ENCODE data around the gene ARHGEF37.

Gene ARHGEF37

DNA sequence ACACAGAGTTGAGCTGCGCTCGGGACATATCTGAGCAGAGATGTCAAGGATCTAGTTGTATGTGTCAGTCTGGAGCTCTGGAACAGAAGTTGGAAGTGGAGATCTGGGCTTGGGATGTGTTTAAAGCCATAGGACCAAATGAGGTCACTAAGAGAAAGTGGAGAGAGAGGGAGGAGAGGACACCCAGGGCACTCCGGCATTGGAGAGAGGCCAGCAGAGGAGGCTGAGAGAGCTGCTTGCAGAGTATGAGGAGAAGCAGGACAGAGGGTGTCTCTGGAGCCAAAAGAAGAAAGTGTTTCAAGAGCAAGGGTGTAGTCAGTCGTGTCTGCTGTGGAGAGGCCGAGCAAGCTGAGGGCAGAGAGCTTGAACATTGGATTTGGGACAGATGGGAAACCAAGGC, 34.7 kb downstream of the ARHGEF37 start:
- intact Hi-C loops (cut with micrococcal nuclease): no loop called here
- H3K4me3 Mint-ChIP-seq: no peak overlapping the region
- H3K27me3 Mint-ChIP-seq: no peaks in the 10 kb centered on the region
- no peaks in the 10 kb centered on the region for H3K4me1 Mint-ChIP-seq (ENCODE audit: low read depth)
- H3K9me3 Mint-ChIP-seq: no peaks in the 10 kb centered on the region
- H3K36me3 Mint-ChIP-seq (ENCODE audit: low read depth): no peaks in the 10 kb centered on the region
- no peak overlapping the region for H3K27ac Mint-ChIP-seq

- no peak overlapping the region for H3K4me3 Mint-ChIP-seq
- H3K27me3 Mint-ChIP-seq: no peaks in the 10 kb centered on the region
- no peaks in the 10 kb centered on the region for H3K4me1 Mint-ChIP-seq (ENCODE audit: low read depth)
- intact Hi-C loops (cut with micrococcal nuclease): no loop called here
- no peaks in the 10 kb centered on the region for H3K36me3 Mint-ChIP-seq (ENCODE audit: low read depth)
- no peak overlapping the region for H3K27ac Mint-ChIP-seq
- no peaks in the 10 kb centered on the region for H3K9me3 Mint-ChIP-seq
These were observed 35.5 kb downstream of the ARHGEF37 start for GRCh38 chr5:149616727-149617285.

- Mint-ChIP-seq H3K9me3 (no peaks in the 10 kb centered on the region), H3K27ac (no peak overlapping the region), H3K27me3 (no peaks in the 10 kb centered on the region), H3K36me3 (ENCODE audit: low read depth) (no peaks in the 10 kb centered on the region), H3K4me3 (no peak overlapping the region), H3K4me1 (ENCODE audit: low read depth) (no peaks in the 10 kb centered on the region)
- intact Hi-C loops (cut with micrococcal nuclease): no loop called here
These were observed 36.5 kb downstream of the ARHGEF37 start for GRCh38 chr5:149617760-149618306.

GRCh38 chr5:149618581-149619248, 37.4 kb downstream of the ARHGEF37 start:
- Mint-ChIP-seq H3K4me3 (no peak overlapping the region), H3K36me3 (ENCODE audit: low read depth) (no peaks in the 10 kb centered on the region), H3K27ac (no peak overlapping the region), H3K9me3 (no peaks in the 10 kb centered on the region), H3K4me1 (ENCODE audit: low read depth) (no peaks in the 10 kb centered on the region), H3K27me3 (no peaks in the 10 kb centered on the region)
- intact Hi-C loops (cut with micrococcal nuclease): no loop called here

- no peaks in the 10 kb centered on the region for H3K36me3 Mint-ChIP-seq (ENCODE audit: low read depth)
These were observed 40.3 kb downstream of the ARHGEF37 start for GRCh38 chr5:149621415-149622098.

DNA sequence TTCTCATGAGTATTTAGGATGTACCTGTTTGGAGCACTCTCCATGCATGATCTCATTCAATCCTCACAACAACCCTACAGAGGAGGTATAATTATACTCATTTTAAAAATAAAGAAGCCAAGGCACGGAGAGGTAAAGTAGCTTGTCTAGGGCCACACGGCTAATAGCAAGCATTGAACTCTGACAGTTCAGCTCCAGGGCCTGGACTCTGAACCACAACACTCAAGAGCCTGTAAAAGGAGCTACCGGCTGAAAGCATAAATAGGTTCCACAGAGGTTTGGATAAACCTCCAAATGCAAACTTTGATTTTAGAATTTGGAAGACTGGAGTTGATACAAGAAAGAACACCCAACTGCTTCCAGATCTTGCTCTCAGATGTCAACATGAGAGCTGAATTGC, 41.2 kb downstream of the ARHGEF37 start:
- Mint-ChIP-seq H3K36me3 (ENCODE audit: low read depth) (no peaks in the 10 kb centered on the region), H3K4me1 (ENCODE audit: low read depth) (no peaks in the 10 kb centered on the region), H3K27ac (no peak overlapping the region), H3K27me3 (no peaks in the 10 kb centered on the region), H3K4me3 (no peak overlapping the region), H3K9me3 (no peaks in the 10 kb centered on the region)
- intact Hi-C loops (cut with micrococcal nuclease): no loop called here

More at GRCh38 chr5:149621415-149622098, 40.3 kb downstream of the ARHGEF37 start:
- no peaks in the 10 kb centered on the region for H3K9me3 Mint-ChIP-seq
- no peak overlapping the region for H3K27ac Mint-ChIP-seq
- H3K4me3 Mint-ChIP-seq: no peak overlapping the region
- H3K27me3 Mint-ChIP-seq: no peaks in the 10 kb centered on the region
- no peaks in the 10 kb centered on the region for H3K4me1 Mint-ChIP-seq (ENCODE audit: low read depth)
- intact Hi-C loops (cut with micrococcal nuclease): no loop called here

DNA sequence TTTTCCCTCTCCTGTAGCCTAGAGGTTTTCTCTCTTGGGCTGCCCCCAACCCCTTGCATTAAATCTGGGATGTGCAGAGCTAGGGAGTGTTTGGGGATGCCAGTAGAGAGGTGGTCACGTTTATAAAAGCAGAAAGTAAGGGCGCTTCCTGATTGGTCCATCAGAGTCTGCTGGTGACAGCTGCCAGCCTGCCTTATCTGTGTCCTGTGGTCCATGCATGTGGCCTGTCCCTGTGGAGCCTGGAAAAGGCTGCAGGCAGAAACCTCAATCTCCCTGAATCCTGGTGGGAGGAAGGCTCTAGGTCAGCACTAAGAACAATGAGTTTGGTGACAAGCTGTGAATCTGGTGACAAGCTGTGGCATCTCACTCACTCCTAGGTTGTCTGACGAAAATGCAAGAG, 42.2 kb downstream of the ARHGEF37 start:
- peaks cover 8% of the 10 kb centered on the region for H3K4me1 Mint-ChIP-seq (ENCODE audit: low read depth)
- peaks cover 2% of the 10 kb centered on the region for H3K27me3 Mint-ChIP-seq
- no peak overlapping the region for H3K4me3 Mint-ChIP-seq
- intact Hi-C loops (cut with micrococcal nuclease): no loop called here
- H3K36me3 Mint-ChIP-seq (ENCODE audit: low read depth): no peaks in the 10 kb centered on the region
- no peaks in the 10 kb centered on the region for H3K9me3 Mint-ChIP-seq
- H3K27ac Mint-ChIP-seq: no peak overlapping the region

GRCh38 chr5:149627070-149627469, 45.8 kb downstream of the ARHGEF37 start:
- Mint-ChIP-seq H3K9me3 (no peaks in the 10 kb centered on the region), H3K27me3 (peaks cover 2% of the 10 kb centered on the region), H3K36me3 (ENCODE audit: low read depth) (no peaks in the 10 kb centered on the region), H3K27ac (no peak overlapping the region), H3K4me3 (no peak overlapping the region), H3K4me1 (ENCODE audit: low read depth) (peaks cover 12% of the 10 kb centered on the region)
- intact Hi-C loops (cut with micrococcal nuclease): no loop called here

DNA sequence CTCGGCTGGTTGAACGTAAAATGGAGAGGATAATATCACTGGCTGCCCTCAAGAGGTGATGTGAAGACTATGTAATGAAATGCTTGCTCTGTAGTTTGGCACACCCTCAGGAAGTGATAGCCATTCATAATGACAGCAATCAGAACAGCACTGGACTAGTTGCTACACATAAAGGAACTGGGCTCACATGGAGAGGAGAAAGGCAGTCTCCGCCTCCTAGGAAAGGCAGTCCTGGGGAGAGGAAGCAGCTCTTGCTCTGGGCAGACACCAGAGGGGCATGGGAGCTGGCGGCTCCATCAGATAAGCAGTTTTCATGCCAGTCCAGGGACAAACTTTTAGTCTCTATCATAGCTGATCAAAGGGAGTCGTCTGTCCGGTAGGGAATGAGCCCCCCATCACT, 46.9 kb downstream of the ARHGEF37 start:
- H3K4me3 Mint-ChIP-seq: no peak overlapping the region
- peaks cover 24% of the 10 kb centered on the region for H3K4me1 Mint-ChIP-seq (ENCODE audit: low read depth)
- intact Hi-C loops (cut with micrococcal nuclease): no loop called here
- no peaks in the 10 kb centered on the region for H3K9me3 Mint-ChIP-seq
- H3K36me3 Mint-ChIP-seq (ENCODE audit: low read depth): no peaks in the 10 kb centered on the region
- peak overlapping the region; percentile 44 for H3K27ac Mint-ChIP-seq
- H3K27me3 Mint-ChIP-seq: peaks cover 2% of the 10 kb centered on the region

DNA sequence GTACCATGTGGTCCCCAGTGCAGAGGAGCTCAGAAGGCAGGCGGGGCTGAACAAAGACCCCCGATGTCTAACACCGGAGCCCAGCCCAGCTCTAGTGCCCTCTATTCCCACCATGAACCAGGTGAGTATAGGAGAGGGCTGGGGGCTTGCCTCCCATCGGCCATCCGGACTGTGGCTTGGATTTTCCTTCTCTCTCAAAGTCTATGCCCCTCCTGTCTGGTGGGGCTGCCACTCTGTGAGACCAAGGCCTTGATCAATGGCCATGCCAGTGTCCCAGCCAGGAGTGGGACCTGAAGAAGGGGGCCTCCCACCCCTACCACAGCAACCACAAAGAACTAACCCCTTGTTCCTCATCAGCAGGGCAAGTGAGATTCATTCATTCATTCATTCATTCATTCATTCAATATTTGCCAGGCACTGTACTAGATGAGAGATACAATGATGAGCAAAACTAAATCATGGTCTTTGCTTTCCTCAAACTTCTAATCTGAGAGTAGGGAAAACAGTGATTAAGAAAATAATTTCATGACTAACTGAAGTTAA, 47.6 kb downstream of the ARHGEF37 start:
- intact Hi-C loops (cut with micrococcal nuclease): no loop called here

GRCh38 chr5:149629421-149629820, 48.1 kb downstream of the ARHGEF37 start:
- Mint-ChIP-seq H3K4me1 (ENCODE audit: low read depth) (peaks cover 25% of the 10 kb centered on the region), H3K9me3 (no peaks in the 10 kb centered on the region)

More for the DNA sequence above, 47.6 kb downstream of the ARHGEF37 start:
- H3K4me3 Mint-ChIP-seq: no peak overlapping the region
- H3K9me3 Mint-ChIP-seq: no peaks in the 10 kb centered on the region
- peaks cover 2% of the 10 kb centered on the region for H3K27me3 Mint-ChIP-seq
- peaks cover 25% of the 10 kb centered on the region for H3K4me1 Mint-ChIP-seq (ENCODE audit: low read depth)
- H3K36me3 Mint-ChIP-seq (ENCODE audit: low read depth): no peaks in the 10 kb centered on the region
- H3K27ac Mint-ChIP-seq: no peak overlapping the region

GRCh38 chr5:149630337-149630736, 49.0 kb downstream of the ARHGEF37 start:
- H3K9me3 Mint-ChIP-seq: no peaks in the 10 kb centered on the region
- no peak overlapping the region for H3K4me3 Mint-ChIP-seq
- peaks cover 2% of the 10 kb centered on the region for H3K27me3 Mint-ChIP-seq
- no peaks in the 10 kb centered on the region for H3K36me3 Mint-ChIP-seq (ENCODE audit: low read depth)
- no peak overlapping the region for H3K27ac Mint-ChIP-seq
- intact Hi-C loops (cut with micrococcal nuclease): loop anchor here (10.0 kb wide), 1 partner anchor 334 kb away; the partner anchor contains the start of gene SLC26A2
- peaks cover 25% of the 10 kb centered on the region for H3K4me1 Mint-ChIP-seq (ENCODE audit: low read depth)

More at GRCh38 chr5:149629421-149629820, 48.1 kb downstream of the ARHGEF37 start:
- Mint-ChIP-seq H3K4me3 (no peak overlapping the region), H3K27me3 (peaks cover 2% of the 10 kb centered on the region), H3K27ac (no peak overlapping the region), H3K36me3 (ENCODE audit: low read depth) (no peaks in the 10 kb centered on the region)
- intact Hi-C loops (cut with micrococcal nuclease): no loop called here

GRCh38 chr5:149631506-149631905, 50.2 kb downstream of the ARHGEF37 start:
- intact Hi-C loops (cut with micrococcal nuclease): loop anchor here (10.0 kb wide), 1 partner anchor 333 kb away; the partner anchor contains the start of gene SLC26A2
- Mint-ChIP-seq H3K27ac (peak overlapping the region; percentile 12), H3K9me3 (no peaks in the 10 kb centered on the region), H3K4me1 (ENCODE audit: low read depth) (peaks cover 25% of the 10 kb centered on the region), H3K27me3 (peaks cover 2% of the 10 kb centered on the region), H3K36me3 (ENCODE audit: low read depth) (no peaks in the 10 kb centered on the region), H3K4me3 (no peak overlapping the region)

Measured in dendritic cell treated with granulocyte-macrophage colony-stimulating factor and Interleukin-4, amounts not matched to agents 40 ng/mL and 50 ng/mL, for 4 days (primary cell).